Breast epithelium (tissue), 3 donors: ENCODE measurements around the gene GPX4.

Experiments
- POLR2A ChIP-seq: fragments of 450-650 bp; IDR thresholded peaks from one replicate; pipeline ENCODE4 v1.6.1; 2016; ENCODE audit warnings: antibody characterized with exemption, mild to moderate bottlenecking, moderate library complexity
- POLR2AphosphoS5 ChIP-seq, 3 donors: sonication (generic); formaldehyde crosslinking; IDR thresholded peaks; one replicate each; pipeline ENCODE4 v1.6.1; 2017; ENCODE audit warnings: antibody characterized with exemption in 3 of 3
- TF ChIP-seq, protein P1 (sequence below), 3 donors: fragments of 450-650 bp; IDR thresholded peaks; one replicate each; pipeline ENCODE4 v1.5.1; 2016 to 2017; ENCODE audit warnings: antibody characterized with exemption in 3 of 3, mild to moderate bottlenecking in 3 of 3, moderate library complexity in 3 of 3

GRCh38 chr19:1116726-1117581 lies 13.2 kb downstream of the GPX4 start:
- TF ChIP-seq, protein P1, sequence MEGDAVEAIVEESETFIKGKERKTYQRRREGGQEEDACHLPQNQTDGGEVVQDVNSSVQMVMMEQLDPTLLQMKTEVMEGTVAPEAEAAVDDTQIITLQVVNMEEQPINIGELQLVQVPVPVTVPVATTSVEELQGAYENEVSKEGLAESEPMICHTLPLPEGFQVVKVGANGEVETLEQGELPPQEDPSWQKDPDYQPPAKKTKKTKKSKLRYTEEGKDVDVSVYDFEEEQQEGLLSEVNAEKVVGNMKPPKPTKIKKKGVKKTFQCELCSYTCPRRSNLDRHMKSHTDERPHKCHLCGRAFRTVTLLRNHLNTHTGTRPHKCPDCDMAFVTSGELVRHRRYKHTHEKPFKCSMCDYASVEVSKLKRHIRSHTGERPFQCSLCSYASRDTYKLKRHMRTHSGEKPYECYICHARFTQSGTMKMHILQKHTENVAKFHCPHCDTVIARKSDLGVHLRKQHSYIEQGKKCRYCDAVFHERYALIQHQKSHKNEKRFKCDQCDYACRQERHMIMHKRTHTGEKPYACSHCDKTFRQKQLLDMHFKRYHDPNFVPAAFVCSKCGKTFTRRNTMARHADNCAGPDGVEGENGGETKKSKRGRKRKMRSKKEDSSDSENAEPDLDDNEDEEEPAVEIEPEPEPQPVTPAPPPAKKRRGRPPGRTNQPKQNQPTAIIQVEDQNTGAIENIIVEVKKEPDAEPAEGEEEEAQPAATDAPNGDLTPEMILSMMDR (IDR thresholded peaks at IDR 0.05): no peak
- TF ChIP-seq POLR2AphosphoS5 (IDR thresholded peaks at IDR 0.05): no peak
- no peak for TF ChIP-seq POLR2A
